GM23338 (cell line): ENCODE data around the gene PRRG1.

ENCODE experiments used
- CREB1 ChIP-seq: fragments of 250-450 bp; sonication (Bioruptor Pico); IDR thresholded peaks from 2 replicates; pipeline ENCODE4 v1.5.0; 2020; ENCODE audit warnings: low read depth, mild to moderate bottlenecking, moderate library complexity
- EZH2 ChIP-seq: fragments of 200-600 bp; sonication (generic); IDR thresholded peaks from one replicate; pipeline ENCODE4 v1.8.0; 2017; ENCODE audit warnings: antibody characterized with exemption, mild to moderate bottlenecking, low read depth; ENCODE audit not compliant: unreplicated experiment
- EZH2phosphoT487 ChIP-seq: fragments of 200-600 bp; sonication (generic); IDR thresholded peaks from one replicate; pipeline ENCODE4 v1.8.1; 2018; ENCODE audit warnings: antibody characterized with exemption; ENCODE audit not compliant: unreplicated experiment
- JUNB ChIP-seq: IDR thresholded peaks from one replicate; pipeline ENCODE4 v1.6.1; 2016; ENCODE audit warnings: antibody characterized with exemption; ENCODE audit not compliant: unreplicated experiment
- POLR2AphosphoS5 ChIP-seq: IDR thresholded peaks from 2 replicates; pipeline ENCODE4 v1.6.1; 2016; ENCODE audit warnings: antibody characterized with exemption, low read depth
- ZNF331 ChIP-seq: fragments of 250-450 bp; sonication (Bioruptor Pico); IDR thresholded peaks from 2 replicates; pipeline ENCODE4 v1.5.0; 2020; ENCODE audit warnings: low read depth, mild to moderate bottlenecking, moderate library complexity
- TF ChIP-seq, protein P1 (sequence below): IDR thresholded peaks from one replicate; pipeline ENCODE4 v1.6.1; 2018; ENCODE audit warnings: antibody characterized with exemption; ENCODE audit not compliant: unreplicated experiment
- TF ChIP-seq, protein P2 (sequence below), 2 experiments: fragments of 200-600 bp in 1 of 2; sonication (generic) in 1 of 2; conservative IDR thresholded peaks; 2 replicates each; pipeline versions ENCODE4 v1.5.1 to v1.6.1; 2016 to 2017; ENCODE audit warnings: antibody characterized with exemption in 2 of 2, low read depth in 2 of 2, mild to moderate bottlenecking in 2 of 2, moderate library complexity in 1 of 2
- TF ChIP-seq, protein P3 (sequence below): fragments of 250-450 bp; sonication (Bioruptor Pico); IDR thresholded peaks from 2 replicates; pipeline ENCODE4 v1.5.0; 2020; ENCODE audit warnings: mild to moderate bottlenecking, moderate library complexity

DNA sequence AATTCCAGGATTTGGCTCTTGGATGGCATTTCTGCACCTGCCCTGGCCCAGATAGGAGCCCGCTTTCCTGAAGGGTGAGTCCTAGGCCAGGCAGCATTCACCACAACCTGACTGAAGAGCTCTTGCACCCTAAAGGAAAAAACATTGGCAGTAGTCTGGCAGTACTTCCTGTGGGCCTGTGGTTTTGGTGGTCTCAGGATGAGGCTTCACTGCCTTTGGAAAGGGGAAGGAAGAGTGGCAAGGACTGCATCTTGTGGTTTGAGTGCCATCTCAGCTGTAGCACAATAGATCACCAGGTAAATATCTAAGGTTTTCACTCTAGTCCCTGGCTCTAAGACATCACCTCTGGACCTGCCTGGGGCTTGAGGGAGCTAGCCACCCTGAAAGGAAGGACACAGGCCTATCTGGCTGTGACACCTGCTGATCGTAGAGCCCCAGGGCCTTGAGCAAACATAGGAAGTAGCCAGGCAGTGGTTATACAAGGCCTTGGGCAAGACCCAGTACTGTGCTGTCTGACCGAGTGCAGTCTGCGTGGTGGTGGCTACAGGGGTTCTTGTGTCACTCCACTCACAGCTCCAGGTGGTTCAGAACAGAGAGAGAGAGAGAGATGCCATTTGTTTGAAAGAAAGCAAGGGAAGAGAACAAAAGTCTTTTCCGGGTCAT, 28.5 kb upstream of the PRRG1 start:
- TF ChIP-seq, protein P1, sequence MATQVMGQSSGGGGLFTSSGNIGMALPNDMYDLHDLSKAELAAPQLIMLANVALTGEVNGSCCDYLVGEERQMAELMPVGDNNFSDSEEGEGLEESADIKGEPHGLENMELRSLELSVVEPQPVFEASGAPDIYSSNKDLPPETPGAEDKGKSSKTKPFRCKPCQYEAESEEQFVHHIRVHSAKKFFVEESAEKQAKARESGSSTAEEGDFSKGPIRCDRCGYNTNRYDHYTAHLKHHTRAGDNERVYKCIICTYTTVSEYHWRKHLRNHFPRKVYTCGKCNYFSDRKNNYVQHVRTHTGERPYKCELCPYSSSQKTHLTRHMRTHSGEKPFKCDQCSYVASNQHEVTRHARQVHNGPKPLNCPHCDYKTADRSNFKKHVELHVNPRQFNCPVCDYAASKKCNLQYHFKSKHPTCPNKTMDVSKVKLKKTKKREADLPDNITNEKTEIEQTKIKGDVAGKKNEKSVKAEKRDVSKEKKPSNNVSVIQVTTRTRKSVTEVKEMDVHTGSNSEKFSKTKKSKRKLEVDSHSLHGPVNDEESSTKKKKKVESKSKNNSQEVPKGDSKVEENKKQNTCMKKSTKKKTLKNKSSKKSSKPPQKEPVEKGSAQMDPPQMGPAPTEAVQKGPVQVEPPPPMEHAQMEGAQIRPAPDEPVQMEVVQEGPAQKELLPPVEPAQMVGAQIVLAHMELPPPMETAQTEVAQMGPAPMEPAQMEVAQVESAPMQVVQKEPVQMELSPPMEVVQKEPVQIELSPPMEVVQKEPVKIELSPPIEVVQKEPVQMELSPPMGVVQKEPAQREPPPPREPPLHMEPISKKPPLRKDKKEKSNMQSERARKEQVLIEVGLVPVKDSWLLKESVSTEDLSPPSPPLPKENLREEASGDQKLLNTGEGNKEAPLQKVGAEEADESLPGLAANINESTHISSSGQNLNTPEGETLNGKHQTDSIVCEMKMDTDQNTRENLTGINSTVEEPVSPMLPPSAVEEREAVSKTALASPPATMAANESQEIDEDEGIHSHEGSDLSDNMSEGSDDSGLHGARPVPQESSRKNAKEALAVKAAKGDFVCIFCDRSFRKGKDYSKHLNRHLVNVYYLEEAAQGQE = no peak
- TF ChIP-seq POLR2AphosphoS5 (no peak), JUNB (no peak), EZH2phosphoT487 (no peak), EZH2 (no peak), CREB1 (CRISPR knock-in tag) (no peak), ZNF331 (CRISPR knock-in tag) (no peak)
- TF ChIP-seq, protein P2, sequence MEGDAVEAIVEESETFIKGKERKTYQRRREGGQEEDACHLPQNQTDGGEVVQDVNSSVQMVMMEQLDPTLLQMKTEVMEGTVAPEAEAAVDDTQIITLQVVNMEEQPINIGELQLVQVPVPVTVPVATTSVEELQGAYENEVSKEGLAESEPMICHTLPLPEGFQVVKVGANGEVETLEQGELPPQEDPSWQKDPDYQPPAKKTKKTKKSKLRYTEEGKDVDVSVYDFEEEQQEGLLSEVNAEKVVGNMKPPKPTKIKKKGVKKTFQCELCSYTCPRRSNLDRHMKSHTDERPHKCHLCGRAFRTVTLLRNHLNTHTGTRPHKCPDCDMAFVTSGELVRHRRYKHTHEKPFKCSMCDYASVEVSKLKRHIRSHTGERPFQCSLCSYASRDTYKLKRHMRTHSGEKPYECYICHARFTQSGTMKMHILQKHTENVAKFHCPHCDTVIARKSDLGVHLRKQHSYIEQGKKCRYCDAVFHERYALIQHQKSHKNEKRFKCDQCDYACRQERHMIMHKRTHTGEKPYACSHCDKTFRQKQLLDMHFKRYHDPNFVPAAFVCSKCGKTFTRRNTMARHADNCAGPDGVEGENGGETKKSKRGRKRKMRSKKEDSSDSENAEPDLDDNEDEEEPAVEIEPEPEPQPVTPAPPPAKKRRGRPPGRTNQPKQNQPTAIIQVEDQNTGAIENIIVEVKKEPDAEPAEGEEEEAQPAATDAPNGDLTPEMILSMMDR (conservative IDR thresholded peaks at IDR 0.05; ENCODE audit: low read depth in 2 of 2) = no peak
- TF ChIP-seq, protein P3, sequence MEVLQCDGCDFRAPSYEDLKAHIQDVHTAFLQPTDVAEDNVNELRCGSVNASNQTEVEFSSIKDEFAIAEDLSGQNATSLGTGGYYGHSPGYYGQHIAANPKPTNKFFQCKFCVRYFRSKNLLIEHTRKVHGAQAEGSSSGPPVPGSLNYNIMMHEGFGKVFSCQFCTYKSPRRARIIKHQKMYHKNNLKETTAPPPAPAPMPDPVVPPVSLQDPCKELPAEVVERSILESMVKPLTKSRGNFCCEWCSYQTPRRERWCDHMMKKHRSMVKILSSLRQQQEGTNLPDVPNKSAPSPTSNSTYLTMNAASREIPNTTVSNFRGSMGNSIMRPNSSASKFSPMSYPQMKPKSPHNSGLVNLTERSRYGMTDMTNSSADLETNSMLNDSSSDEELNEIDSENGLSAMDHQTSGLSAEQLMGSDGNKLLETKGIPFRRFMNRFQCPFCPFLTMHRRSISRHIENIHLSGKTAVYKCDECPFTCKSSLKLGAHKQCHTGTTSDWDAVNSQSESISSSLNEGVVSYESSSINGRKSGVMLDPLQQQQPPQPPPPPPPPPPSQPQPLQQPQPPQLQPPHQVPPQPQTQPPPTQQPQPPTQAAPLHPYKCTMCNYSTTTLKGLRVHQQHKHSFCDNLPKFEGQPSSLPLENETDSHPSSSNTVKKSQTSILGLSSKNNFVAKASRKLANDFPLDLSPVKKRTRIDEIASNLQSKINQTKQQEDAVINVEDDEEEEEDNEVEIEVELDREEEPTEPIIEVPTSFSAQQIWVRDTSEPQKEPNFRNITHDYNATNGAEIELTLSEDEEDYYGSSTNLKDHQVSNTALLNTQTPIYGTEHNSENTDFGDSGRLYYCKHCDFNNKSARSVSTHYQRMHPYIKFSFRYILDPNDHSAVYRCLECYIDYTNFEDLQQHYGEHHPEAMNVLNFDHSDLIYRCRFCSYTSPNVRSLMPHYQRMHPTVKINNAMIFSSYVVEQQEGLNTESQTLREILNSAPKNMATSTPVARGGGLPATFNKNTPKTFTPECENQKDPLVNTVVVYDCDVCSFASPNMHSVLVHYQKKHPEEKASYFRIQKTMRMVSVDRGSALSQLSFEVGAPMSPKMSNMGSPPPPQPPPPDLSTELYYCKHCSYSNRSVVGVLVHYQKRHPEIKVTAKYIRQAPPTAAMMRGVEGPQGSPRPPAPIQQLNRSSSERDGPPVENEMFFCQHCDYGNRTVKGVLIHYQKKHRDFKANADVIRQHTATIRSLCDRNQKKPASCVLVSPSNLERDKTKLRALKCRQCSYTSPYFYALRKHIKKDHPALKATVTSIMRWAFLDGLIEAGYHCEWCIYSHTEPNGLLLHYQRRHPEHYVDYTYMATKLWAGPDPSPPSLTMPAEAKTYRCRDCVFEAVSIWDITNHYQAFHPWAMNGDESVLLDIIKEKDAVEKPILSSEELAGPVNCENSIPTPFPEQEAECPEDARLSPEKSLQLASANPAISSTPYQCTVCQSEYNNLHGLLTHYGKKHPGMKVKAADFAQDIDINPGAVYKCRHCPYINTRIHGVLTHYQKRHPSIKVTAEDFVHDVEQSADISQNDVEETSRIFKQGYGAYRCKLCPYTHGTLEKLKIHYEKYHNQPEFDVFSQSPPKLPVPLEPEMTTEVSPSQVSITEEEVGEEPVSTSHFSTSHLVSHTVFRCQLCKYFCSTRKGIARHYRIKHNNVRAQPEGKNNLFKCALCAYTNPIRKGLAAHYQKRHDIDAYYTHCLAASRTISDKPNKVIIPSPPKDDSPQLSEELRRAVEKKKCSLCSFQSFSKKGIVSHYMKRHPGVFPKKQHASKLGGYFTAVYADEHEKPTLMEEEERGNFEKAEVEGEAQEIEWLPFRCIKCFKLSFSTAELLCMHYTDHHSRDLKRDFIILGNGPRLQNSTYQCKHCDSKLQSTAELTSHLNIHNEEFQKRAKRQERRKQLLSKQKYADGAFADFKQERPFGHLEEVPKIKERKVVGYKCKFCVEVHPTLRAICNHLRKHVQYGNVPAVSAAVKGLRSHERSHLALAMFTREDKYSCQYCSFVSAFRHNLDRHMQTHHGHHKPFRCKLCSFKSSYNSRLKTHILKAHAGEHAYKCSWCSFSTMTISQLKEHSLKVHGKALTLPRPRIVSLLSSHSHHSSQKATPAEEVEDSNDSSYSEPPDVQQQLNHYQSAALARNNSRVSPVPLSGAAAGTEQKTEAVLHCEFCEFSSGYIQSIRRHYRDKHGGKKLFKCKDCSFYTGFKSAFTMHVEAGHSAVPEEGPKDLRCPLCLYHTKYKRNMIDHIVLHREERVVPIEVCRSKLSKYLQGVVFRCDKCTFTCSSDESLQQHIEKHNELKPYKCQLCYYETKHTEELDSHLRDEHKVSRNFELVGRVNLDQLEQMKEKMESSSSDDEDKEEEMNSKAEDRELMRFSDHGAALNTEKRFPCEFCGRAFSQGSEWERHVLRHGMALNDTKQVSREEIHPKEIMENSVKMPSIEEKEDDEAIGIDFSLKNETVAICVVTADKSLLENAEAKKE (CRISPR knock-in tag) = no peak
